Muscle of back (tissue), 13 donors: Measurements from ENCODE around the gene POLH. TPM values are rescaled to one million over a fixed set of nuclear protein-coding genes. Genes with fewer than 3 reads are reported as not detected.
"Not testable (repeated sequence)": the region's sequence is repeated elsewhere in the genome, so short reads cannot be mapped to it uniquely, and the experiment has no call there.

ENCODE experiments used
- DNase-seq, 3 donors: peaks; one replicate each; pipeline versions ENCODE4 v3.0.0 to v3.0.0-alpha.2; 2013
- long read RNA-seq, 9 donors: transcript quantifications; one replicate each; lab custom pipeline, GENCODE V29; 2026
- polyA plus RNA-seq, 10 donors: library from polyadenylated mRNA; unstranded; fragments of 120-200 nt; gene quantifications; one replicate each; pipeline ENCODE4 v1.2.1, GENCODE V29; 2013; ENCODE audit not compliant: insufficient read length in 10 of 10

The POLH gene
- polyA plus RNA-seq = 10 to 100 TPM; 10.4 to 17.9 (median 12.8) TPM
- long read RNA-seq, donor 1, partial matches to known transcripts = 0 of 1 reads
- long read RNA-seq, donor 1, other reads (novel, unspliced or antisense) = 0 of 1 reads
- long read RNA-seq, donor 2, partial matches to known transcripts = 0 of 2 reads
- long read RNA-seq, donor 2, other reads (novel, unspliced or antisense) = 0 of 2 reads
- long read RNA-seq, donor 3 = 0 reads
- long read RNA-seq, donor 4, partial matches to known transcripts = 0 of 2 reads
- long read RNA-seq, donor 4, other reads (novel, unspliced or antisense) = 0 of 2 reads
- long read RNA-seq, donor 5 = 0 reads
- long read RNA-seq, donor 6, partial matches to known transcripts = 0 of 2 reads
- long read RNA-seq, donor 6, other reads (novel, unspliced or antisense) = 0 of 2 reads
- long read RNA-seq, donor 7, partial matches to known transcripts = 0 of 1 reads
- long read RNA-seq, donor 7, other reads (novel, unspliced or antisense) = 0 of 1 reads
- long read RNA-seq, donor 8, partial matches to known transcripts = 0 of 3 reads
- long read RNA-seq, donor 8, other reads (novel, unspliced or antisense) = 0 of 3 reads
- long read RNA-seq, donor 9 = 0 reads

DNA sequence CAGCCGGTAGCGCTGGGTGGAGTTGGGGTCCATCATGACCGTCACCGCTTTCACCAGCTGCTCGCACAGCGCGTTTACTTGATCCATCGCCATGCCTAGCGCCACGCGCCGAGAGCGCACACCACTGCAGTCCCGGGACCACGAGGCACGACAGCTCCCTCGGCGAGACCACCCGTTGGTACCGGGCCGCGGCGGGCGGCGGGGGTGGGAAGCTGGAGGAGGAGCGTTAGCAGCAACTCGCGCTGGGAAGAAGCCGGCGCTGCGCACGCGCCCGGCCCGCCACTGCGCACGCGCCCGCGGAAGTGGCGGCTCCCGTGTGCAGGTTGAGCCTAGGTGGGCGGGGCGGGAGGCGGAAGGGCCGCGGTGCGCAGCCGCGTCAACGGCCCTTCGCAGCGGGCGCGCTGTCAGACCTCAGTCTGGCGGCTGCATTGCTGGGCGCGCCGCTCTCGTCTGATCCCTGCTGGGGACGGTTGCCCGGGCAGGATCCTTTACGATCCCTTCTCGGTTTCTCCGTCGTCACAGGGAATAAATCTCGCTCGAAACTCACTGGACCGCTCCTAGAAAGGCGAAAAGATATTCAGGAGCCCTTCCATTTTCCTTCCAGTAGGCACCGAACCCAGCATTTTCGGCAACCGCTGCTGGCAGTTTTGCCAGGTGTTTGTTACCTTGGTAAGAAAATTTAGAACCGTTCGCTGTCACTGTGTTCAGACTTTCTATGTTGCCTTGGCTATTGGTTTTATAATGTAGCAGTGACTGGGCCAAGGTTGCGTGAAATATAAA, at the start of gene POLH, which contains the start of gene XPO5:
TSS of gene POLH (plus strand) at position 414 of the 780 bp plus-strand sequence. CDS start 6,135 bp downstream, outside the sequence.
TSS of gene XPO5 (minus strand) at position 267 of the 780 bp plus-strand sequence. CDS start at position 93, 174 bp downstream.
- peak; percentile 93 to 97 (median 95) for DNase-seq

DNA sequence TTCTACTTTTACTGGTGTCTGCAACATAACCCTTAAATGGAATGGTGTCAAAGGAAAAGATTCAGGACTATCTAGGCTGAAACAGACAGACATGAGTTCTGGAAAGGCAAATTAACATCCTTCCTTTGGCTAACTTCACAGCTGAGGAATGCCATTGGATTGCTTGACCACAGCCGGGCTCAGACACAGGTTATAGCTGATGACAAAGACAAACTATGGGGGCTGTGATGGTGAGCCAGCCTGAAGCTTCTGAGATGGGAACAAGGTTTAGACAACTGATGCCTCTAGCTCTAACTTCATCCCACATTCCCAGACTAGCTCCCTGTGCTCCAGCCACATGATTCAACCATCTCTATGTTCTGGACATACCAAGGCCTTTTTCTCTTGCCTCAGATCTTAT, 43.8 kb upstream of the POLH start:
- no peak for DNase-seq

DNA sequence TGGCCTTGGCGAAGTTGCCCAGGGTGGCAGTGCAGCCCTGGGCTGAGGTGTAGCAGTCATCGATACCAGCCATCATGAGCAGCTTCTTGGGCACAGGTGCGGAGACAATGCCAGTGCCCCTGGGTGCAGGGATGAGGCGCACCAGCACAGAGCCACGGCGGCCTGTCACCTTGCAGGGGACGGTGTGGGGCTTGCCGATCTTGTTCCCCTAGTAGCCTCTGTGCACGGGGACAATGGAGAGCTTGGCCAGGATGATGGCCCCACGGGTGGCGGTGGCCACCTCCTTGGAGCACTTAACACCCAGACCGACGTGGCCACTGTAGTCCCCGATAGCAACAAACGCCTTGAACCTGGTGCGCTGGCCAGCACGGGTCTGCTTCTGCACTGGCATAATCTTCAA, 37.0 kb upstream of the POLH start:
- DNase-seq = not testable (repeated sequence)

DNA sequence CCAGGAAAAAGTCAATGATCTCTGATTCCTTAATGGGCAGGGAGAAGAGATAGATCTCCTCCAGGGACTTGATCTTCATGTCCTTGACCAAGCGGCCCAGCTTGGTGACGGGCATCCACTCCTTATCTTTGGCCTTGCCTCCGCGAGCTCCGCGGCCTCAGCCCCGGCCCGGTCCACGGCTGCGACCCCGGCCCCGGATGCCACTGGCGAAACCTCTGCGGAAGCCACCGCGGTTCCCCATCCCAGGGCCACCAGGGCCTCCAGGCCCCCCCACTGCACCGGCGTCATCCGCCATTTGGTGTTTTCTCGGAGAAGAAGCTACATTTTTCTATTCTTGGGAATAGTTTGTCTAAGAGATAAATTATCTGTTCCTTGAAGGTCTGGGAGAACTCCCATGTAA, 36.6 kb upstream of the POLH start:
- DNase-seq = not testable (repeated sequence)

DNA sequence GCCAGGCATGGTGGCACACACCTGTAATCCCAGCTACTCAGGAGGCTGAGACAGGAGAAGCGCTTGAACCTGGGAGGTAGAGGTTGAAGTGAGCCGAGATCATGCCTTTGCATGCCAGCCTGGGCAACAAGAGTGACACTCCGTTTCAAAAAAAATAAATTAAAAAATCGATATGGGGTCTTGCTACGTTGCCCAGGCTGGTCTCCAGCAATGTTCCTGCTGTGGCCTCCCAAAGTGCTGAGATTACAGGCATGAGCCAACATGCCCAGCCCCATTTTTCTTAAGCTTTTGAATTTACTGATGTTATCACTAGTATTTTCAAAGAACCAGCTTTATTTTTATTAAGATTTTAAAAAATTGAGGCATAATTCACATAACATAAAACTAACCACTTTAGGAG, 35.5 kb upstream of the POLH start:
- DNase-seq = no peak

DNA sequence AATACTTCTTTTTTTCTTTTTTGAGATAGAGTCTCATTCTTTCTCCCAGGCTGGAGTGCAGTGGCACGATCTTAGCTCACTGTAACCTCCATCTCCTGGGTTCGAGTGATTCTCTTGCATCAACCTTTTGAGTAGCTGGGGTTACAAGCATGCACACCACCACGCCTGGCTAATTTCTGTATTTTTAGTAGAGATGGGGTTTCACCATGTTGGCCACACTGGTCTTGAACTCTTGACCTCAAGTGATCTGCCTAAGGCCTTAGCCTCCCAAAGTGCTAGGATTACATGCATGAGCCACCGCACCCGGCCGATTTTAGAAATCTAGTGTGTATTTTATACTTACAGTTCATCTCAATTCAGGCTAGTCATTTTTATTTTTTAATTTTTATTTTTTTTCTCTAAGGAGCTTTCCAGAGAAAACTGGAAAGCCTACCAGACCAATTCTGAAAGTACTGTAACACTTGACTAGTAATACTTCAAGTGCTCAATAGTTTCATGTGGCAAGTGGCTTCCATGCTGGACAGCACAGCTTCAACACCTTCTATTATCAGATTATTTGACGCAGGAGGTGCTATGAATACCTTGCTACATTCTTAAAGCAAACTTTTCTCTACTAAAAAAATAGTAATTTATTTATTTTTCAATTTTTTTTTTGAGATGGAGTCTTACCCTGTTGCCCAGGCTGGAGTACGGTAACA, 34.1 kb upstream of the POLH start:
- DNase-seq = no peak

DNA sequence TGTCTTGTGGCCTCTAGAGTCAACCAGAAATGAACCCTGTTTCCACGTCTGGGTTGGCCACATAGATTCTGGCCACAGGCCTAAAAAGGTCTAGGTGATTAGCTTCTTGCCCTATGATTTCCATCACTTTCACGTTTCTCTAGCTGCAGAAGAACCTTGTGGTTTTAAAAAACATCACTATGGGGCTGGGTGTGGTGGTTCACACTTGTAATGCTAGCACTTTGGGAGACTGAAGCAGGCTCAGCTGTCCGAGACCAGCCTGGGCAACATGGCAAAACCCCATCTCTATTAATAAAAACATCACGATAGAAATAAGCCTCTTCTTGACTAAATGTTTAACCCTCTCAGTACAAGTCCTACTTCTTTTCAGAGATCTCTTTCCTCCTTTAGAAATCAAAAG, 31.5 kb upstream of the POLH start:
- no peak for DNase-seq

DNA sequence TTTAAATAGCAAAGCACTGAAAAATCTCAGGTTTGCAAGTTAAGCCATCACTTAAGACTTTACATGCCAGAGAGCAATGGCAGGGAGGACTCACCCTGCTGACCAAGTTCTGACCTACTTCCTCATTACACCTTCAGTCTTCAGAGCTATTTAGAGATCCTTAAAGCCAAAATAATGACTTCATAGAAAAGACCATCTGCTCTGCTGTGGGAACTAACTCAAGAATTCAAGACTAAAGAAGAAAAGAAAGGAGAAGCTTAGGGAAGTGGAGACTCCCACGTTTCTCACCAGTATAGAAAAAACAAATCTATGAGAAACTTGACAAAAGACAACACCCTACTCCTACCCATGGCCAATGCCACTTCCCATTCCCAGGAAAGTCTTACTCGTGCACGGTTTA, 28.8 kb upstream of the POLH start:
- DNase-seq = no peak

DNA sequence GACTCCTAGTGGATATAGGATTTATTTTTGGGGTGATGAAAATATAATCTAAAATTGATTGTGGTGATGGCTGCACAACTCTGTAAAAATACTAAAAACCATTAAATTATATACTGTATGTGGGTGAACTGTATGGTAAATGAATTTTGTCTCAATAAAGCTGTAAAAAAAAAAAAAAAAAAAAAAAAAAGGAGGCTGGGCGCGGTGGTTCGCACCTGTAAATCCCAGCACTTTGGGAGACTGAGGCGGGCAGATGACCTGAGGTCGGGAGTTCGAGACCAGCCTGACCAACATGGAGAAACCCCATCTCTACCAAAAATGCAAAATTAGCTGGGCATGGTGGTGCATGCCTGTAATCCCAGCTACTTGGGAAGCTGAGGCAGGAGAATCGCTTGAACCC, 18.4 kb upstream of the POLH start:
- not testable (repeated sequence) for DNase-seq

DNA sequence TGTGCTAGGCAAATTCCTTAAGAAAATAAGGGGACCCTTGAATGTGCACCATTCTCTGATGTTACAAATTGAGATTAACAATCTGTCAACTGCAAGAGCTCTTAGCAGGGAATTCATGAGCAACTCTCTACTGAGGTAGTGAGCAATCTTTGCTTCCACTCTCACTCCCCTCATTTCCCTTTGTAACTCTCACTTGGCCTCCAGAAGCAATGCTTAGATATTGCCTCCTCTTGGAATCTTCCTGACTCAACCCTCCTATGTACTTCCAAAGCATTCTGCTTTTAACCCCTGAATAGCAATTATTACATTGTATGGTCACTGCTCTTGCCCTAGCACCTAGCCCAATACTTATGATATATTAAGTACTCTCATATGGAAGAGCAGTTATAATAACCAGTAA, 16.7 kb upstream of the POLH start:
- DNase-seq = no peak

DNA sequence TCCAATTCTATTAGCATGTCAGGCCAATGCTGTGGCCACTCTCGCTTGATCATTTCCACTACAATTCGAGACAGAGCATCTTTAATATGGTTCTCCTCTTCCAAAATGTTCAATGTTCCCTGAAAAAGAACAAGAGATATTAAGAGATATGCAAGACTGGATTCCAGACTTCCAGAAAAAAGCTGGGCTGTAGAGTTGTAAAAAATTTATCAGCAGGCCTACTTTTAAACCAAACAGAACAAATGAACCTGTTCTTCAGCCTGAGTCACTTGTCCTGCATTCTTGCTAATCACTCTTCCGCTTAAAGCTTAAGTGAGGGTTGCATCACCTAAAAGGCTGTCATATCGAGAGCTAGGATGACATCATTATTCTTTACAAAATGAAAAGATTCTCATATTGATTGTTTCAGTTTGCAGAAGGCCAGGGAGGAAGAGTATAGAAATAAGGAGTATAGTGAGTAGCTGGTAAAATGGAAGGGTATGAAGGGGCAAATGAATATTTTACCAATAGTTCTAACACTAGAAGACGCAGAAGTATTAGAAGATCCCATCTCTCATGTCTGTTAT, 5.0 kb upstream of the POLH start:
- DNase-seq = no peak

DNA sequence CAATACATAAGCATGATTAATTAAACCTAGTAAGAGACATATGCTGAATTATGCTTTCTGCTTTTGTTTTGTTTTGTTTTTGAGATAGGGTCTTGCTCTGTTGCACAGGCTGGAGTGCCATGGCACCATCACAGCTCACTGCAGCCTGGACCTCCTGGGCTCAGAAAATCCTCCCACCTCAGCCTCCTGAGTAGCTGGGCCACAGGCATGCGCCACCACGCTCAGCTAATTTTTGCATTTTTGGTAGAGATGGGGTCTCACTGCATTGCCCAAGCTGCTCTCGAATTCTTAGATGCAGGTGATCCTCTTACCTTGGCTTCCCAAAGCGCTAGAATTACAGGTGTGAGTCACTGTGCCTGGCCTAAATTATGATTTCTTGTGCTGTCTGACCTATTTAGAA, 4.0 kb upstream of the POLH start:
- no peak for DNase-seq

DNA sequence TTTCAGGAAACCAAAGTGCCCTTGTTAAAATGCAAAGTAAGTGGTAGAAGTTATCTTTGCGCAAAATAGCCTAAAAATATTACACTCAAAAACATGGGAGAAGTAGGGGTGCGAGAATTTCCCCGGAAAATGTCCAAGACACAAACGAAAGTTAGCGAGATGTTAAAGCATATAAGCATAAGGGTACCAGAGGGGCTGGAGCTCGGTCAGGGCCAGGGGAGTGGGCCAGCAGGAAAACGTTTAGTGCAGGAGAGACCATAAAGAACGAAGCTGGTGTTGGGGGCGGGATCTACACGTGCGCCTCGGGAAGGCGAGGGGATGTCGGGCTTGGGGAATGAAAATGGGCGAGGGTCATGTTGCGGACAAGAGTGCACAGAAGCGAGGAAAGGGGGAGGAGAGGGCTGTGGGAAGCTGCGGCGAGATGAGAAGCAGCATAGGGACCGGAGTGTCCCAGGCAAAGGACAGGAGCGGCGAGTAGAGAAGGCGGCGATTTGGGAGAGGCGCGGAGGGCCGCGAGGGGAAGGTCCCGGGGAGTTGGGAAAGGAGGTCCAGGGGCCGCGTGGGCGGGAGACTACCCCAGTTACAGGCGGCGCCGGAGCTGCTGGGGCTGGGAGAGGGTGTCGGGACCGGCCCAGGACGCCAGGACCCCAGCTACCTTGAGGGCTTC, 747 bp upstream of the POLH start:
- DNase-seq = peak in 2 of 3 donors; percentile 3 to 22

DNA sequence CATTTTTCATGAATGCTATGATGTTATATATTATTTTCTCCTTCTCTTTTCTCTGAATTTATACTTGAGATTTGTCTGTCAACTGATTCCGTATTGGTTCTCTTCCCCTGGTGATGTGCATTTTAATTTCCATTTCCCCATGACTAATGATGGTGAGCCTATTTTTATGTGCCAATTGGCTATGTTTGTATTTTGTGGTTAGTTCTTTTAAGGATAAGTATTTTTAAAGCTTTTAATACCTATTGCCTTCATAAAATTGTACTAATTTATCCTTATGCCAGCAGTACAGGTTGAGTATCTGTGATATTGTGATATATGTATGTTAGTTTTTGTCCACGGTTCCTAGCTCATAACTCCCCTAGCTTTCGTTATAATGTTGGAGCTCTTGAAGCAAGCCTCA, 2.8 kb downstream of the POLH start:
- DNase-seq = no peak

DNA sequence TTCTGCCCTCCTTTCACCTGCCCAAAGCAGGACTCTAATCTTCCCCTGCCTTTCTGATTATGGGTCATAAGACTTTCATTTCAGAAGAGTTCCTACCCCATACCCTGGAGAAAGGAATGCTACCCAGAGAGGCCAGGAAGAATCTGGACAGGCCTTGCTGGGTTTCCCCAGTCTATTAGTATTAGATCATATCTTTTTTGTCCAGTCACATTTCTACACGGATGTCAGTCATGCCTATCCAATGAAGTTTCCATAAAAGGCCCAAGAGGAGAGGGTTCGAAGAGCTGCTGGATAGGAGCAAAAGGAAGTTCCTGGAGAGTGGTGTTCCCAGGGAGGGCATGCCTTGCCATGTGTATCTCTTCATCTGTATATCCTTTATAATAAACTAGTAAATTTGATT, 3.2 kb downstream of the POLH start:
- no peak for DNase-seq

DNA sequence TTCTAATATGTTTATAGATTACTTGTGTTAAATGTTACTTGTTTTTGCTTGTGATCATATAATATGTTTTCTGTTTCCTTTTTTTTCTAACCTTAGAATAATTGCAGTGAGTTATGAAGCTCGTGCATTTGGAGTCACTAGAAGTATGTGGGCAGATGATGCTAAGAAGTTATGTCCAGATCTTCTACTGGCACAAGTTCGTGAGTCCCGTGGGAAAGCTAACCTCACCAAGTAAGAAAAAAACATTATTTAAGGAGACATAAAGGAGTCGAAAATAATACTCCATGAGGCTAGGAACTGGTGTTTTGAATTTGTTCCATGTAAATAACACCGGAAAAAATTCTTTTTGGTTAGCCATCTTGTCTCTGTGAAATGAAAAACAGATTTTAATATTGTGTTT, 6.9 kb downstream of the POLH start:
- DNase-seq = no peak

DNA sequence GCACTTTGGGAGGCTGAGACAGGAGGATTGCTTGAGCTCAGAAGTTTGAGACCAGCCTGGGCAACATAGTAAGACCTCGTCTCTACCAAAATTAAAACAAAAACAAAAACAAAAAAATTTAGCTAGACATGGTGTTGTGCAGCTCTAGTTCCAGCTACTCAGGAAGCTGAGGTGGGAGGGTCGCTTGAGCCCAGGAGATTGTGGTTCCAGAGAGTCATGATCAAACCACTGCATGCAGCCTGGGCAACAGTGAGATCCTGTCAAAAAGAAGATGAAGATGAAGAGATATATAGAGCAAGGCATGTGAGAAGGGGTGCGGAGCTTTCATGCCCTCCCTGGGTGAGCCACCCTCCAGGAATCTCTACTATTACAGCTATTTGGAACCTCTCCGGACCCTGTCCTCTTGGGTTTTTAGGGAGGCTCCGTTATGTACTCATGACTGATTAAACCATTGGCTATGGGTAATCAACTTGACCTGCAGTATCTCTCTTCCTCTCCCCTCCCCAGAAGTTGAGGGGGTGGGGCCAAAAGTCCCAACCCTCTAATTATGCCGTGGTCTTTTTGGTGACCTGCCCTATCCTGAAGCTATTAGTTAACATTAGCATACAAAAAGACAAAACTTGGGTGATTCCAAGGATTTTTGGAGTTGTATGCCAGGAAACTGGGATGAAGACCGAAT, 9.0 kb downstream of the POLH start:
- no peak for DNase-seq

DNA sequence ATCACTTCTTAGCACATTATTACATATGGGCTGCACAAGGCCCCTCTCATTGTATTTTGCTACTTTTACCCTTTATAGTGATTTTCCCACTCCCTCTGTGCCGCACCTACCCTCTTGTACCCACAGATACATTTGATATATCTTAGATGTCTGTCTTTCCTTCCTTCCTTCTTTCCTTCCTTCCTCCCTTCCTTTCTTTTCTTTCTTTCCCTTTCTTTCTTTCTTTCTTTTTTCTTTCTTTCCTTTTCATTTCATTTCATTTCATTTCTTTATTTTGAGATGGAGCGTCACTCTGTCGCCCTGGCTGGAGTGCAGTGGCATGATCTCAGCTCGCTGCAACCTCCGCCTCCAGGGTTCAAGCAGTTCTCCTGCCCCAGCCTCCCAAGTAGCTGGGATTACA, 12.2 kb downstream of the POLH start:
- no peak for DNase-seq

DNA sequence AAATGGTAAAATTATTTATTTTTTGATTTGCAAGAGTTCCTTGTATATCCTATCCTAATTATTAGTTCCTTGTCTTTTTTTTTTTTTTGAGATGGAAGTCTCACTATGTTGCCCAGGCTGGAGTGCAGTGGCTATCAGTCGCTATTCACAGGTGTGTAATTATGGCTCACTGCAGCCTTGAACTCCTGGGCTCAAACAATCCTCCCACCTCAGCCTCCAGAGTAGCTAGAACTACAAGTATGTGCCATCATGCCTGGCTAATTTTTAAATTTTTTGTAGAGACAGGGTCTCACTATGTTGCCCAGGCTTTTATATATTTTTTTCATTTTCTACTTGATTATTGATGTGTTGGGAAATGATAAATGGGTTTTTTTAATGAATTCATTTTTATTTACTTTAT, 13.6 kb downstream of the POLH start:
- DNase-seq = not testable (repeated sequence)

DNA sequence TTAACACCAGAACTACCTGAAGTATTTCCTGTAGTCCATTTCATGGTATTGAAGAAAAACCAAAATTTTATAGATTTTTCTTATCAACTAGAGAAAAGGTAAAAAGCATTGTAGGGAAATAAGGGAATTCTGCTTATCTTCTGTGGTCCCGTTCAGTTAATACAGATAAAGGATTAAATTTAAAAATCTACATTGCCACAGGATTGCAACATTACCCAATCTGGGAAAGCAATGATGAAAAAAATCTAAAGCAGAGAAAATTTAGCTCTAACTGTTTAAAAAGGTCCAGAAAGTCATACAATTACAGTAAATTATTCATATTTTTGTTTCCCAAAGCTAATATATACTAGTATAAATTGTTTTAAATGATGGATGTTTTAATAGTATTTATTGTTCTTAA, 18.0 kb downstream of the POLH start:
- DNase-seq = no peak
